ENCODE data around the gene PLEKHM3. TPM values are rescaled to one million over a fixed set of nuclear protein-coding genes. Genes with fewer than 3 reads are reported as not detected.

Gene PLEKHM3
- total RNA-seq, 2 donors from 2014 or later, result 14.0 to 15.2 TPM

- Histone ChIP-seq H3K9me3 (no peaks in the 10 kb centered on the region), H3K27me3 (no peaks in the 10 kb centered on the region), H3K27ac (no peak overlapping the region), H3K4me1 (no peaks in the 10 kb centered on the region), H3K4me3 (no peak overlapping the region), H3K36me3 (replicated peaks in 1 of 2; ENCODE audit: insufficient read depth in 1 of 2, low read depth in 2 of 2) (no peaks in the 10 kb centered on the region)
- 69 to 78% methylated on average over 2 of the region's 2 CpGs for WGBS, 2 donors
- intact Hi-C loops (cut with DNase I), result no loop called here
- DNase-seq (no peak), ATAC-seq (no peak)
- TF ChIP-seq, protein P1, sequence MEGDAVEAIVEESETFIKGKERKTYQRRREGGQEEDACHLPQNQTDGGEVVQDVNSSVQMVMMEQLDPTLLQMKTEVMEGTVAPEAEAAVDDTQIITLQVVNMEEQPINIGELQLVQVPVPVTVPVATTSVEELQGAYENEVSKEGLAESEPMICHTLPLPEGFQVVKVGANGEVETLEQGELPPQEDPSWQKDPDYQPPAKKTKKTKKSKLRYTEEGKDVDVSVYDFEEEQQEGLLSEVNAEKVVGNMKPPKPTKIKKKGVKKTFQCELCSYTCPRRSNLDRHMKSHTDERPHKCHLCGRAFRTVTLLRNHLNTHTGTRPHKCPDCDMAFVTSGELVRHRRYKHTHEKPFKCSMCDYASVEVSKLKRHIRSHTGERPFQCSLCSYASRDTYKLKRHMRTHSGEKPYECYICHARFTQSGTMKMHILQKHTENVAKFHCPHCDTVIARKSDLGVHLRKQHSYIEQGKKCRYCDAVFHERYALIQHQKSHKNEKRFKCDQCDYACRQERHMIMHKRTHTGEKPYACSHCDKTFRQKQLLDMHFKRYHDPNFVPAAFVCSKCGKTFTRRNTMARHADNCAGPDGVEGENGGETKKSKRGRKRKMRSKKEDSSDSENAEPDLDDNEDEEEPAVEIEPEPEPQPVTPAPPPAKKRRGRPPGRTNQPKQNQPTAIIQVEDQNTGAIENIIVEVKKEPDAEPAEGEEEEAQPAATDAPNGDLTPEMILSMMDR (IDR thresholded peaks at IDR 0.05), result no peak
- TF ChIP-seq POLR2A (IDR thresholded peaks at IDR 0.05), result no peak
Measured at GRCh38 chr2:207884127-207884526, 141.2 kb downstream of the PLEKHM3 start.

DNA sequence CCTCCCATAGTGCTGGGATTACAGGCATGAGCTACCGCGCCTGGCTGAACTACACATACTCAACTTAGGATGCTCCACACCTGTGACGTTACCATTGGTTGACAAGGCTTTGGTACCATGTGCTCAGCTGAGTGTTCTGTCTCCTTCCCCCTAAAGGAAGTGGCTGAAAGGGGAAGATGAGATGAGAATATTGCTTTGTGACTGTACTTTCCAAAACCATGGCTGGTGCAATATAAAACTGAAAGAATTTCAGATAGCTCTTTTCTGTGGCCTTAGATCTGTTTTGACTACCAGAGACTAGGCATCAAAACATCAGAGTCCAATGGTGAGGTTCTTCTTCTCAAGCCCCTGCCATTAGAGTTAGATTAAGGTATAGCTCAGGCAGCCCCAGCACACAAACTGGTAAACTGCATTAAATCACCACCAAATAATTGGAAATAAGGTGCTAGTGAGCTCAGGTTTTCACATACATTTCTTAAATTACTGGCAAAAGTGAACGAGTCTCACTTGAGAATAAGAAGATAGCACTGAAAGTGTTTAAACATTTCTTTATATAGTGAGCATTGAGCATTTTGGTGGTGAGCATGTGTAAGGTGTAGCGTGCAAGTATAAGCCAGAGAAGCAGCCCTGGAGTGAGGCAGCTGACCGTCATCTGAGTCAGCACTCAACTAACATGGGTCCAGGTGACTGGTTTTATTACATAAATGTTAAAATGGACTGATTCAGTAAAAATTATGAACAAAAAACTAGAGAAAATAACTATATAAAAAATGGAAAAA, 142.1 kb downstream of the PLEKHM3 start:
- no peak for TF ChIP-seq POLR2A (IDR thresholded peaks at IDR 0.05)
- TF ChIP-seq, protein P1 (IDR thresholded peaks at IDR 0.05), result no peak
- intact Hi-C loops (cut with DNase I), result no loop called here
- no peaks in the 10 kb centered on the region for H3K36me3 ChIP-seq (replicated peaks in 1 of 2; ENCODE audit: insufficient read depth in 1 of 2, low read depth in 2 of 2)
- DNase-seq (no peak), ATAC-seq (no peak)
- no peaks in the 10 kb centered on the region for H3K27me3 ChIP-seq
- H3K27ac ChIP-seq, result no peak overlapping the region
- H3K9me3 ChIP-seq, result no peaks in the 10 kb centered on the region
- 95 to 98% methylated on average over 6 of the region's 6 CpGs for WGBS, 2 donors
- H3K4me1 ChIP-seq, result no peaks in the 10 kb centered on the region
- H3K4me3 ChIP-seq, result no peak overlapping the region

- ATAC-seq, result no peak
- no peak overlapping the region for H3K27ac ChIP-seq
- no peaks in the 10 kb centered on the region for H3K9me3 ChIP-seq
- H3K4me3 ChIP-seq, result no peak overlapping the region
- H3K4me1 ChIP-seq, result peaks cover 6% of the 10 kb centered on the region
- no peaks in the 10 kb centered on the region for H3K36me3 ChIP-seq (replicated peaks in 1 of 2; ENCODE audit: insufficient read depth in 1 of 2, low read depth in 2 of 2)
- no peak for DNase-seq
- intact Hi-C loops (cut with DNase I), result no loop called here
- no peaks in the 10 kb centered on the region for H3K27me3 ChIP-seq
- TF ChIP-seq, protein P1 (IDR thresholded peaks at IDR 0.05), result no peak
- TF ChIP-seq POLR2A (IDR thresholded peaks at IDR 0.05), result no peak
Measured at GRCh38 chr2:207881902-207882301, 143.4 kb downstream of the PLEKHM3 start.

- H3K4me3 ChIP-seq, result no peak overlapping the region
- ATAC-seq (no peak), DNase-seq (no peak)
- TF ChIP-seq, protein P1 (IDR thresholded peaks at IDR 0.05), result no peak
- no peak for TF ChIP-seq POLR2A (IDR thresholded peaks at IDR 0.05)
- intact Hi-C loops (cut with DNase I), result no loop called here
- no peak overlapping the region for H3K27ac ChIP-seq
- H3K27me3 ChIP-seq, result no peaks in the 10 kb centered on the region
- H3K36me3 ChIP-seq (replicated peaks in 1 of 2; ENCODE audit: insufficient read depth in 1 of 2, low read depth in 2 of 2), result no peaks in the 10 kb centered on the region
- H3K9me3 ChIP-seq, result no peaks in the 10 kb centered on the region
- peaks cover 17% of the 10 kb centered on the region for H3K4me1 ChIP-seq
- 70 to 75% methylated on average over 2 of the region's 2 CpGs for WGBS, 2 donors
Measured at GRCh38 chr2:207879536-207879935, 145.8 kb downstream of the PLEKHM3 start.
